Medulla oblongata (tissue), 1 donor: Measurements from ENCODE around the gene BPIFB6.

Experiments used
- DNase-seq: peaks from one replicate; pipeline ENCODE4 v3.0.0-alpha.2; 2015; ENCODE audit errors: extremely low spot score

Gene BPIFB6

DNA sequence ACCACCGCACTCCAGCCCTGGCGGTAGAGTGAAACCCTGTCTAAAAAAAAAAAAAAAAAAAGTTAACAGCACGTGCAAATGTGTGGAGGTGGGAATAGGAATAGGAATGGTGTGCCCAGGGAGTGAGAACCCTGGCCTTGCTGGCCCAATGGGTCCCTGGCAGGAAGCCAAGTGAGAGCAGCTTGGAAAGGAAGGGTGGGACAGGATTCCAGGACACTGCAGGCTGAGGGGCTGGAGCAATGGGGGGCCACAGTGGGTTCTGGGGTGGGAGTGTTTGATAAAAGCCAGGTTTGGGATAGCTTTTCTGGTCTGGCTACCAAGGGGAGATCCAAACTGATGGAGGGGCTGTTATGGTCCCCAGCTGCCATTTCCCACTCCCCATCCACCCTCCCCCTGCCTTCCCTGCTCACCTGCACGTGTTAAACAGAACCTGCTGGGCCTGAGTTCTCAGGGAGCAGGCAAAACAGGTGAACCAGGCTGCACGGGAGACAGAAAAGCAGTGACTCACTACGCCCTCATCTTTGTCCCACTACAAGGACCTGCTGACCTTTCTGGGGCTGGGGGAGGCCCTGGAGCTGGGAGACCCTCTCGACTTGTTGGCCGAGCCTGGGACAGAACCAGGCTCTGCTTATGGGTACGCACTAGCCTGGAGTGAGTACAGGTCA lies 30.5 kb upstream of the BPIFB6 start:
- no peak for DNase-seq

DNA sequence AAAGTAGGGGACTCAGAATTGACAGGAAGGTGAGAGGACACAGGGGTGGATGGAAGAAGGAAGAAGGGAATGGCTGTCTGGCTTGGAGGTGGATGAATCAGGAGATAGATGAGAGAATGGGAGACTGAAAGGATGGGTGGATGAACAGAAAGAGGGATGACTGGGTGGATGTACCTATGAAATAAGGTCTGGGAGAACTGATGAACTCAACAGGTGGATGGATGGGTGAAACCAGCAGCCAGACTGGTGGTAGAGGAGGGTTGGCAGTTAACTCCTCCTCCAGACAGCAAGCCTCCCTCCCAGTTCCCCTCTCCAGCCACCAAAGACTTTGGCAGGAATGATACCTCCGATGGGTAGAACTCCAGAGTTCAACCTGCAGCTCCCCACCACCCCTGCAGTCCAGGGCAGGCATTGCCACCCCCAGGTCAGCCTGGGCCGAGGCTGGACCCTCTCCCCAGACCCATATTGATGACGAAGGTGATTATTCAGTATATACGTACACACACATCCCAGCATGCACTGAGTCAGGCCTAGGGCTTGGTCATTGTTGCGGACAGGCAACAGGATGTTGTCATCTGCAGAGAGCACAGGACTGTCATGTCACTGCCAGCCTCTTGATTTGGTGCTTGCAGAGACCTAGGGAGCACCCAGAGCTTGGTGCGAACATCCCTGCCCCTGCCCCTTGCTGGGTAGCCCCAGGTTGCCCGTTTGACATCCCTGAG lies 29.2 kb upstream of the BPIFB6 start:
- DNase-seq = no peak

GRCh38 chr20:33004141-33004751 lies 27.2 kb upstream of the BPIFB6 start, which contains the start of gene SUN5:
Gene SUN5, minus strand, starts transcription at chr20:33004433. Its CDS starts 93 bp downstream, at chr20:33004340.
- DNase-seq = no peak

- no peak for DNase-seq
Measured at GRCh38 chr20:33005132-33005566, 26.3 kb upstream of the BPIFB6 start.

GRCh38 chr20:33005908-33006775 lies 25.3 kb upstream of the BPIFB6 start:
- no peak for DNase-seq

- DNase-seq = no peak
Measured at GRCh38 chr20:33006776-33007375, 24.6 kb upstream of the BPIFB6 start.

DNA sequence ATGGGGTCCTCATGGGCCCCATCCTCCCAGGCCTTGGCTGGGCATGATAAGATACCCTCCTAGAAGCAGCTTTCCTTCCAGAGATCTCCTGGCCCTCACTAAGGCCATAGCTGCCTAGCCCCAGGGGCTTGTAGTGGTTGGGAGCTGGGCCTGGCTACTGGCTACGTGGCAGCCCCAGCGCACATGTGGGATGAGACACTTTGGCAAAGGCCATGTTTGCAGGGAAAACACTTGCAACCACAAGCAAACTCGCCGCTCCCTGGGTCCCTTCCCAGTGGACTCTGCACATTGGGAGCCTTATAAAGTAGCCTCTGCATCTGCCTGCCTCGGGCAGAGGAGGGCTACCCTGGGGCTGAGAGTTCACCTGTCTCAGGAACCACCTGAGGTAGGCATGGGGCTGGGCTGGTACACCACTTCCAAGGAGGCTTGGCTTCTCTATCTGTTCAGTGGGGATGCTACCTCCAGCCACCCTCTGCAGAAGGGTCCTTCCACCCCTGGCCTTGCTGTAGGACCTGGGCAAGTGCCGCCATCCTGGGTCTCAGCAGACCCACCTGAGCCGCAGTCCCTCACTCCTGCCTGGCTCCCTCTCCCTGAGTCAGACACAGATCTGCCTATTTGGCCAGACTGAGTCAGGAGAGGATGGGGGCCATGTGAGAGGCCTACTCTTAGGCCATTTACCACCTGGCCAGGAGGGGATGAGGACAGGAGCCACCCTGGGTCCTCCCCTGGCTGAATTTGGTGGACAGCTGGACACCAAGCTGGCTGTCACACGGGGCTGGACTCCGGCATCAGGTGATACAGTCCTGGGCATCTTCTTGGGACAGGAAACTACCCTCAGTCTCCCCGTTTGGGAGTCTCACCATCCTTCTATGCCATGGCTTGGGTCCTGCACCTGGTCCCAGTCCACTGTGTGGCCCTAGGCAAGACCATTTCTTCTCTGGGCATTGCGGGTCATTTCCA lies 23.8 kb upstream of the BPIFB6 start, which contains the start of gene BPIFB2:
TSS of gene BPIFB2 (plus strand) at position 329 of the 960 bp plus-strand sequence. CDS start 871 bp downstream, outside the sequence.
- no peak for DNase-seq

DNA sequence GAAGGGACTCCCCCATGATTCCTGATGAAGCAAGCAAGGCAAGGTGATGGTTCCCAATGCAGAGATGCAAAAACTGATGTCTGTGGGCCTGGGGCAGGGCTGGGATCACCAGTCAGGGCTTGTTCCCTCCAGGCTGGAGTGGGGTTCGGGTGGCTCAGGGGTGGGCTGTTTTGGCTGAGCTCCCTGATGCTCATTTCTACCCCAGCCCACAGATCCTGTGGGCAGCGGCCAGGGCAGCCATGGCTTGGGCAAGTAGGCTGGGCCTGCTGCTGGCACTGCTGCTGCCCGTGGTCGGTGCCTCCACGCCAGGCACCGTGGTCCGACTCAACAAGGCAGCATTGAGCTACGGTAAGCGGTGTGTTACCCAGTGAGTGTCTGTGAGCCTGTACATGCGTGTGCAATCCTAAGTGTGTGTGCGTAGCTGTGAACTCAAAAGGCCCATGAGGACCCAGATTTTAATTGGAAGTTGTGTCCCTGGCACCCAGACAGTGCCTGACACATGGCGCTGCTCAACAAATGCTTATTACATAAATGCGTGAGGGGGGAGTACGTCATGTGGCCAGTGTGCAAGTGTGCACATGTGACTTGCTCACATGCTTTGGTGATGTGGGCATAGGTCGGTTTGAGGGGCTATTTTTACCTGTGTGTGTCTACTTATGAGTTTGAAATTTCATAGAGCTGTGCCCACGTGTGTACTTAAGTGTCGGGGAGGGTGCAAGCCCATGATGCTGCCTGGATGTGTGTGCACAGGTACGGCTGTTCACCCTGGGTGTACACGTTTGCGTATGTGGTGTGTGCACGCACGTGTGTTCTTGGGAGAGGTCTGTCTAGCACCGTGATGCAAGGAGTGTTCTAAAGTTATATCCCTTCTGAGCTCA lies 22.9 kb upstream of the BPIFB6 start:
- DNase-seq = no peak

- no peak for DNase-seq
Measured at GRCh38 chr20:33009214-33010132, 22.0 kb upstream of the BPIFB6 start.

DNA sequence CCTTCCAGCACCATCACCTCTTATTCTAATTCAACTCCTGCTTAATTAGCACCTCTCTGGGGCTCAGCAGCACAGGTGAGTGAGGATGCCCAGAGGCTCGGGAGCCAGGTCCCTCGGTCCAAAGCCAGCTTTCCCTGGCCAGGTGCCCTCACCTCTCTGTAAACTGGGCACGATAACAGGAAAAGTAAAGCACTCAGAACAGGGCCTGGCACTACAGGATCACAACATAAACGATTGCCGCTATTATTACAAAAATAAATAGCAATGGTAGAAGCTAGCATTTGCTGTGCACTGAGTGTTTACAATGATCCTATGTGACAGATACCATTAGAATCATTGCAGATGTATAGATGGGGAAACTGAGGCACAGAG lies 21.3 kb upstream of the BPIFB6 start:
- no peak for DNase-seq

DNA sequence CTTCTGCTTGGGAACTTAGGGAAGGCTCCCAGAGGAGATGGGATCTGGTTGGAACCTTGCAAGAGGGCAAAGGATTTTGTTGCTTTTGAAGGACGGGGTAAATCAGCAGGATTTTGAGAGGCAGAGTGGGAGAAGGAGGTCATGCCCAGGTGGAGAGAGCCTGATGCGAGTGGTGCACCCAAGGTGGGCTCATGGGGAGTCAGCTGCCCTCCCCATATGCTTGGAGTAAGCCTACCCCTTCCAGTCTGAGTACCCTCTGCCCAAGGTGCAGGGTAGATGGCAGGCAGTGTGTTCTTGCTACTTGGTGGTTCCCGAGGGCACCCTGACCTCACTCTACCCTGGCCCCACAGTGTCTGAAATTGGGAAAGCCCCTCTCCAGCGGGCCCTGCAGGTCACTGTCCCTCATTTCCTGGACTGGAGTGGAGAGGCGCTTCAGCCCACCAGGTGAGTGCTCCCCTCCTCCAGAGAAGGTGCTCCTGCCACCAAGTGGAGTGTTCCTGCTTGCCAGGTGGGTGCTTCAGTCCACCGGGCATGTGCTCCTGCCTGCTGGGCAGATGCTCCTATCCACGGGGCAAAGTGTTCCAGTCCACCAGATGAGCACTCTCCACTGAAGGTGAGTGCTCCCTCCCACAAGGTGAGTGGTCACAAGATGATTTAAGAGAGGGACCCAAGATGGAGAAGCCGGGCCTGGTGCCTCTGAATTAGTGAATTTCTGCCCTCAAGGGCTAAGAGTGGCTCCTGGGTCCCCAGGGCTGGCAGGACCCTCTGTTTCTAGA lies 20.6 kb upstream of the BPIFB6 start:
- no peak for DNase-seq

GRCh38 chr20:33012327-33013189 lies 18.9 kb upstream of the BPIFB6 start:
- no peak for DNase-seq

- no peak for DNase-seq
Measured at GRCh38 chr20:33013701-33014326, 17.6 kb upstream of the BPIFB6 start.

GRCh38 chr20:33014336-33015113 lies 16.9 kb upstream of the BPIFB6 start:
- DNase-seq = no peak

DNA sequence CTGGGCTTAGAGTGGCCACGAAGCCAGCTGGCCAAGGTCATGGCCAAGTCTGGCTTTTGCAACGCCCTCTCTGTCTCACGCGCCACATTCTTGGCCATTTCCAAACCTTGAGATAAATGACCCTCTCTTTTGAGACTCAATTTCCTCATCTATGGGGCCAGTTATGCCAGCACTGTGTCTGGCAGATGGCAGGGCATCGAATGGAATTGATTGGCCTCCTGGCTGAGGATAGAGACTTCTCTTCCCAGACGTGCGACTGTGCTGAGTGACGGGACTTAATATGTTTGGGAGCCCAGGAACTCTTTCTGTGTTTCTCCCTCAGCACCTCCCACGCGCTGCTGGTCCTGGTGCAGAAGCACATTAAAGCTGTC lies 16.3 kb upstream of the BPIFB6 start:
- no peak for DNase-seq
